ENCODE data around the gene COBL.

COBL gene

DNA sequence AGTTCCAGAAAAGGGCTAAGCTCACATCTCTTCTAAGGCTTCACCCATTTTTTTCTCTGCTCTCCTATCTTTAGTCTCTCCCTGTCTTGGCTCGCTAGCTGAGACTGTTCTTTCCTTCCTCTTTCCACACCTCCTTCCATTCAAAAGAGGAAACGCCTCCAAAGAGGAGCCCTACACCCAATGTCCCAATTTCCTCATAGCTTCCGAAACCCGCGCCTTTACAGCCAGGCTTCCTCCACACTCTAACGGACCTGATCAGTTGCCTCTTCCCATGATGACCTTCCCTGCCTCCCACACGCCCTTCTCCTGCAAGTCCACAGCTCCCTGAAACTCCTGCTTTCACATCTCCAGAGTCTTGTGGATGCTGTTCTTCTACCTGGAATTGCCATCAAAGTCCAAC is 71.7 kb downstream of the COBL start:
- TF ChIP-seq CTCF (IDR thresholded peaks at IDR 0.05) = no peak

DNA sequence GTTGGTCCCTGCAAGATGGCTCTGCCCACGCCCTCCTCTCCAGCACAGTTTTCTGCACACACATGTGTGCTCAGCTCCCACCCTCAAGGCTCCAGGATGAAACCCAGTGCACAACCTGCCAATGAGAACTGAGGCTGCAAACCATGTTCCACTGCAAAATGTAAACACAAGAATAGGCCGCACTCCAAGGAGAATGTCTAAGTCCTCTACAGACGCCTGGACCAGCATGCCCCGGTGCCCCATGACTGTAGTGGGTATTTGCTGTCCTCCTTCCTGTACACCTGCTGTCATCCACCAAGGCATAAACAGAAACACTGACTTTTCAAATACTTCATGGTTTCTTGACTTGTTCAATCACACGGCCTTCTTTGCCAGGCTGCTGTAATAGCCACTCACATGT is 72.6 kb downstream of the COBL start:
- TF ChIP-seq CTCF (IDR thresholded peaks at IDR 0.05) = no peak

DNA sequence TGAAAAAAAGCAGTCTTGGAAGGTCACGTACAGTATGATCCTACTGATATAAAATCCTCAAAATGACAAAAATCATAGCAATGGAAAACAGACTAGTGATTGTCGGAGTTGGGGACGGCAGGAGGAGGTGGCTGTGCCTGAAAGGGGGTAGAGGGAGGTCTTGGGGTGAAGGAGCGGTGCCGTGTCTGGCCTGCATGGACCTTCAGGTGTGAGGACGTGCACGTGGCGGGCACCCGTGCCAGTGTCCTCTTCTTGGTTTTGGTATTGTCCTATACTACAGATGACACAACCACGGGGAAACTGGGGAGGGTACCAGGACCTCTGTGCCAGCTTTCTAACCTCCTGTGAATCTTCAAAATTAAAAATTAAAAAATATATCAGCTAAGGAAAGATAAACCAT is 73.0 kb downstream of the COBL start:
- TF ChIP-seq CTCF (IDR thresholded peaks at IDR 0.05) = no peak

DNA sequence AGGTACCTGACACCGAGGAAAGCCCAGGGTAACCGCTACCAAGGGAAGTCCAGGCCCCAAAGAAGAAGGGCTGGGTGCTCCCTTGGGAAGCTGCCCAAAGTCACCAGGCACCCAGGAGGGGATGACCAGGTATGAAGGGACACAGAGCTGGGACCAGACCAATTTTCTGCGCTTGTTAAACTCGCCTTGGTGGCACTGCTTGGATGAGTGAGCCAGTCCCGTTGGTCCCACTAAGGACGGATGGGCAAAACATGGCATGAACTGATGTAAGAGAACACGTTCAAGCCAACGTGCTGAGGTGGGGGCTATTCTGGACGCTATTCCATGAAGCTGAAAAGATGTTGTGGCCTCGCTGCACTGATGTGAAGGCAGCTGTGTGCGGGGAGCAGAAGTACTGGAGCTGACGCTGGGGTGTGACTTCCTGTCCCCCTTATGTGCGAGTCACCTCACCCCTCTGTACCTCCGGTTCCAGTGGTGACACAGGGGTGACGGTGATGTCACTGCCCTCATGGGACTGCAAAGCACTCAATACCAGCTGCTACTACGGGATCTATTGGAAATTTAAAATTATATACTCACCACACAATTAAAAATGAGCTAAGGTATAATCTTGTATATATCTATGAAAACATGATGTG is 73.6 kb downstream of the COBL start:
- TF ChIP-seq CTCF (IDR thresholded peaks at IDR 0.05) = no peak

DNA sequence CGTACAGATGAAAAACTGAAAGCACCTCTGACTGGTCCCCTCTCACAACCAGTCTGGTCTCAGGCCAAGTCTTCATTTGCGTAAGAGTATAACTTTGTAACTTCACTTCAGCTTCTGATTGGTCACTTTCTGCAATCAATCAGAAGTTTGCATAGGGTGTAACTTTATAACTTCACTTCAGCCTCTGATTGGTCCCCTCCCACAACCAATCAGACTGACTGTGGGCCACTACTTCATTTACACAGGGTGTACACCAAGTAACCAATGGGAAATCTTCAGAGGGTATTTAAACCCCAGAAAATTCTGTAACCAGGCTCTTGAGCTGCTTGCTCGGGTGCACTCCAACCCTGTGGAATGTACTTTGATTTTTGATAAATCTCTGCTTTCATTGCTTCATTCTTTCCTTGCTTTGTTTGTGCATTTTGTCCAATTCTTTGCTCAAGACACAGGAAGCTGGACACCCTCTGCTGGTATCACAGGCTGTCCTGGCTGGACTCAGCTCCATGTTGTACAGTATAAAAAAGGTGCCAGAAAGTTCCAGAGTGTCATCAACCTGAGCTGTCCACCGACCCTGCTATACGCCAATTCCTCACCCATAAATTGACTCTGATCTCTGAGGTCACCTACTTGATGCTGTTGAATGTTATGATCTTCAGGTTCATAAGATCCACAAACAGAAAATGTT is 74.5 kb downstream of the COBL start:
- no peak for TF ChIP-seq CTCF (IDR thresholded peaks at IDR 0.05)

DNA sequence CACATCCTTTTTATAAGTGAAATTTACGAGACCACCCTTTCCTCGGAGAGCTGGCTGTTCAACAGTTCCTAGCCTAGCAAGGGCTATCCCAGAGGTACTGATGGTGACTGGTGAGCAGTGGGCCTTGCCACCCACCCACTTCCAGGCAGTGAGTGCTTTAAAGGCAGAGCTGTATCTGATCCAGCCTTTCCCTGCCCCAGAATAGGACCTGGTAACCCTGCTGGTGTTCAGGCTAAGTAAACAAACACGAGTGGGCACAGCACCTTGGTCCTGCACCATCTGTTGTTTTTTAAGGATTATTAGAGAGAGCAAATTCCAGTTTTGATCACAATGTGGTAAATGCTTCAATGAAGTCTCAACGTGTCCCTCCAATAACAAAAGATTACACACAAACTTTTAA is 75.7 kb downstream of the COBL start:
- no peak for TF ChIP-seq CTCF (IDR thresholded peaks at IDR 0.05)

GRCh38 chr7:51239691-51240090 is 76.9 kb downstream of the COBL start:
- no peak for TF ChIP-seq CTCF (IDR thresholded peaks at IDR 0.05)

Data from LNCAP (cell line).